C4-2B (cell line): ENCODE results near the gene FAM76A.

ENCODE experiments used
- CTCF ChIP-seq: fragments of 450-650 bp; conservative IDR thresholded peaks from 2 replicates; pipeline ENCODE4 v1.5.1; 2017; ENCODE audit warnings: mild to moderate bottlenecking
- ZFX ChIP-seq: fragments of 450-650 bp; IDR thresholded peaks from 2 replicates; pipeline ENCODE4 v1.6.1; 2017

GRCh38 chr1:27752360-27752759, 26.6 kb downstream of the FAM76A start:
- TF ChIP-seq CTCF = no peak
- no peak for TF ChIP-seq ZFX
